GM20431 (cell line): Measurements from ENCODE around the gene TRABD2B.

ENCODE experiments used
- in situ Hi-C: fragments of 300-500 bp; cut with MseI, MboI; formaldehyde crosslinking; loops from one replicate; pipeline ENCODE4 v1.15.0; 2020; ENCODE audit warnings: low sequenced_read_pairs; ENCODE audit not compliant: unreplicated experiment

The TRABD2B gene

GRCh38 chr1:47997289-47998200 is at the start of gene TRABD2B:
Gene TRABD2B (minus strand): TSS chr1:47997385.
- in situ Hi-C loops, result no loop called here

- in situ Hi-C loops, result no loop called here
Observed at GRCh38 chr1:48044311-48044710, 47.1 kb upstream of the TRABD2B start.

GRCh38 chr1:48043622-48044021 is 46.4 kb upstream of the TRABD2B start:
- in situ Hi-C loops, result no loop called here

GRCh38 chr1:48040154-48040553 is 43.0 kb upstream of the TRABD2B start:
- in situ Hi-C loops, result no loop called here

GRCh38 chr1:48039088-48040054 is 42.2 kb upstream of the TRABD2B start:
- in situ Hi-C loops, result no loop called here

GRCh38 chr1:48038270-48038767 is 41.1 kb upstream of the TRABD2B start:
- in situ Hi-C loops, result no loop called here

GRCh38 chr1:48036710-48037355 is 39.6 kb upstream of the TRABD2B start:
- in situ Hi-C loops, result no loop called here

- in situ Hi-C loops, result no loop called here
Observed at GRCh38 chr1:48035371-48036141, 38.4 kb upstream of the TRABD2B start.

- in situ Hi-C loops, result no loop called here
Observed at GRCh38 chr1:48033495-48034045, 36.4 kb upstream of the TRABD2B start.

- in situ Hi-C loops, result no loop called here
Observed at GRCh38 chr1:48031676-48032075, 34.5 kb upstream of the TRABD2B start.

- in situ Hi-C loops, result no loop called here
Observed at GRCh38 chr1:48030696-48031365, 33.6 kb upstream of the TRABD2B start.

GRCh38 chr1:48030211-48030610 is 33.0 kb upstream of the TRABD2B start:
- in situ Hi-C loops, result no loop called here

- in situ Hi-C loops, result no loop called here
Observed at GRCh38 chr1:48028218-48029069, 31.3 kb upstream of the TRABD2B start.

GRCh38 chr1:48027533-48027835 is 30.3 kb upstream of the TRABD2B start:
- in situ Hi-C loops, result no loop called here

GRCh38 chr1:48026701-48027532 is 29.7 kb upstream of the TRABD2B start:
- in situ Hi-C loops, result no loop called here

GRCh38 chr1:48026275-48026674 is 29.1 kb upstream of the TRABD2B start:
- in situ Hi-C loops, result no loop called here

- in situ Hi-C loops, result no loop called here
Observed at GRCh38 chr1:48025076-48025475, 27.9 kb upstream of the TRABD2B start.
